NCI-H1417 (cell line): ENCODE measurements around the gene ATAD3B.
"Not testable (repeated sequence)": the region's sequence is repeated elsewhere in the genome, so short reads cannot be mapped to it uniquely, and the experiment has no call there.

Source experiments
- DNase-seq, 3 experiments: peaks; one replicate each; lab custom pipeline; 2025; lab: John Stamatoyannopoulos, UW

The ATAD3B gene

GRCh38 chr1:1533176-1533893 lies 61.8 kb downstream of the ATAD3B start:
- DNase-seq = not testable (repeated sequence)

DNA sequence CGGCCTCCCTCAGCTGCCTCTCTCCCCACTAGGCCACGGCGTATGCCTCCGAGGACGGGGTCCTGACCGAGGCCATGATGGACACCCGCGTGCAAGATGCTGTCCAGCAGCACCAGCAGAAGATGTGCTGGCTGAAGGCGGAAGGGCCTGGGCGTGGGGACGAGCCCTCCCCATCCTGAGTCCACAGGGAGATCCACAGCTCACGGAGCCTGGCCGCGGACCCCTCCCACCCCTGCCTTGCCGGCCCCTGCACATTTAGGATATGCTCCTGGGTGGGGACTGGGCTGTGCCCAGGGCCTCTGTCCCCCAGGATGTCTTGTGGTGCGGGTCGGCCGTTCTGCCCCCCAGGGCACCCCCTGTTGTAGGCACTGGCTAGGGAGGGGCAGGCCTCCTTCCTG lies 62.3 kb downstream of the ATAD3B start:
- DNase-seq = not testable (repeated sequence)

- DNase-seq = no peak
These were observed 63.0 kb downstream of the ATAD3B start for GRCh38 chr1:1534401-1535154.

- DNase-seq = no peak
These were observed 63.8 kb downstream of the ATAD3B start for GRCh38 chr1:1535201-1536018.

DNA sequence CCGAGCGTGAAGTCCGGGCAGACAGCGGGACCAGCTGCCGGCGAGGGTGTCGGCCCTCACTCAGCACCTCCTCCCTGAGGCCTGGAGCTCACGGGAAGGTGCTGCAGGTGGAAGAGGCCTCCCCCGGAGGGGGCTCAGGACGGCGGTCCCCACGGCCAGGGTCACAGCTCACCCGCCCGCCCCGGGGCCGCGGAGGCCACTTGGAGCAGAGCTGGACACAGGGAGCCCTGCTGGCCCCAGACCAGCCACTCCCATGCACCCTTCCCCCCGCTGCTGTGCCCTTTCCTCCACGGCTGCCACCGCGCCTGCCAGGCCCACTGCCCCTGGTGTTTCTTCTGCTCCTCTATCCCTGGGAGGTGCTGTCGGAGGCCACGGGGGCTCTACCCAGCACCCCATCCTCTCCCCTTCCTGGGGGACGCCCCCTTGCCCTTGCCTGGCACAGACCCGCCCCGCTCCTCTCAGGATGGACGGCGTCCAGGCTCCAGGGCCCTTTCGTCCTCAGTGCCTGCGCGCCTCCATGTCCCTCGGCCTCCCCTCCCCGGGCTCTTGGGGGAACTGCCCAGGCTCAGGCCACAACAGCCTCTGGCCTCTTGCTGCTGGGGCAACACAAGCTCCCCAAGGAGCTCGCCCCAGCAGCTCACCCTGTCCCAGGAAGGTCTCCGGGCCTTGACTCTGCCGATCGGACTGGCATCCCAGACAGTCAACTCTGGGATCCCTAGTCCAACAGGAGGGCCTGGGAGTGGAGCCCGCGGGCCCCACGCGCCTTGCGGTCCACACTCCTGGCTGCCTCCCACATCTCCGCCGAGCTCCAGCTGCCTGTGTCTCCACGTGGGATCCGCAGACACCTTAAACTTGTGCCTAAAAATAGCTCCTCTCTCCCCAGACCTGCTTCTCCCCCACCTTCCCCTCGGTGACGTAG lies 64.7 kb downstream of the ATAD3B start:
- DNase-seq = no peak

DNA sequence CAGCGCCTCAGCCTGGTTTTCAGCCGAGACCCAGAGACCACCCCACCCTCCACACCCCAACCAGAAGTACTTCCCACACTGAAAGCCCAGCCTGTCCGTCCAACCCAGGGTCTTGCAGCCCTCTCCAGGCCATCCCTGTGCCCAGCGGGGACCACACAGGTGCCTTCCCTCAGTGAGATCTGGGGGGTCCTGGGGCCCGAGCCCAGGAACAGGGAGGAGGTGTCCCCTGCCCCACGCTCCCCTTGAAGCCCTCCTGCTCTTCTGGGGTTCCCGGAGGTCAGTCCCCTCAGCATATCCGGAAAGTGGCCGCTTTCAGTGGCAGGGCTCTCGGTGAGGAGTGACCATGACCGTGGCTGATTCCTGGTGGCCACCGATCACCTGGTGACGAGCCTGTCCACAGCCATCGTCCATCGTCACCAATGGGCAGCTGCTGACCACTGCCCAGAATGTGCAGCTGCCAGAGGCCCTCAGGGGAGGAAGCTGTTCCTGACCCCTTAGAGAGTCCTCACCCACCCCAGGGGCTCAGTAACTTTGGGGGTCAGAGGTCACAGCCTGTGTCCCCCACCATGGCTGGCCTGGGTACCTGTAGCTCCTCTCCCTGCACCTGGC lies 65.5 kb downstream of the ATAD3B start:
- no peak for DNase-seq

- no peak for DNase-seq
These were observed 66.2 kb downstream of the ATAD3B start for GRCh38 chr1:1537626-1538250.

DNA sequence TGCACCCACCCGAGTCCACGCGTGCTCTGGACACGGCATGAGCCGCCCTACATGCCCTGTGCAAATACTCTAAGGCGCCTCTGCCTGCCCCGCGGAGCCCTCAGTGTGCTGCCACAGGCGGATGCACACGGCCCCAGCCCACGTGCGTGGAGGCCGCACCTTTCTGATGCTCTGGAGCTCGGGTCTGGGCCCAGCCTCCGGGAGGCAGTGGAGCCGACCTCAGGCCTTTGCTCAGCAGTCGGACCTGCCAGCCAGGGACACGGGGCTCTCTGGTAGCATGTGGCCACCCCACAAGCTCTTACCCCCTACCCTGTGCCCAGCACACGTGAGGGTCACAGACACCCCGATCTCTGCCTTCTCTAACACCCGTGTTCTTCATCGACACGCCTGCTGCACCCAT lies 66.8 kb downstream of the ATAD3B start:
- DNase-seq = no peak

GRCh38 chr1:1538989-1539309 lies 67.4 kb downstream of the ATAD3B start:
- DNase-seq = no peak

GRCh38 chr1:1539310-1540089 lies 67.9 kb downstream of the ATAD3B start:
- DNase-seq = no peak

DNA sequence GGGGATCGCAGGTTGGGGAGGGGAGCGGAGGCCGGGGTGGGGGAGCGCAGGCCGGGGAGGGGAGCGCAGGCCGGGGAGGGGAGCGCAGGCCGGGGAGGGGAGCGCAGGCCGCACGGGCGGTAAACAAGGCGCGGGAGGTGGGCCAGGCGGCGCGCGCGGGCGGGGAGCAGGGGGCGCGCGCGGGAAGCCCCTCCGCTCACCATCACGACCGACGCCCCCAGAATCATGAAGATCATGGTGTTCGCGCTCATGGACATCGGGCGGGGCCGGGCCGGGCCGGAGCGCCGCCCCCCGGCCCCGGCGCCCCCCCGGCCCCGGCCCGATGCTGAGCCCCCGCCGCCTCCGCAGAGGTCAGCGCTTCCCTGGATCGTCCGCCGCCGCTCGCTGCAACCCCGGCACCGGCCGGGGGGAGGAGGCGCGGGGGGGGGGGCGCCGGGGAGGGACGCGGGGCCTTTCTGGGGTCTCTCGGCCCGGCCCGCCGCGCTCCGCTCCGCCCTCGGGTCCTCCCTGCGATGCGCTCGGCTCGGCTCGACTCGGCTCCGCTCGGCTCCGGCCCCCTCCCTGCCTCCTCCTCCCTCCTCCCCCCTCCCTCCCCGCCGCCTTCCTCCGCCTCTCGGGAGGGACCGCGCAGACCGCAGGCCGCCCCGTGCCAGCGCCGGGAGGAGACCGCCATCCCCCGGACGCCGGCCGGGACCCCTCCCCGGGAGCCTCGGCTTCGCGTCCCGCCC lies 68.7 kb downstream of the ATAD3B start, which contains the start of gene TMEM240:
Gene TMEM240, minus strand, starts transcription at position 535 of the 728 bp plus-strand sequence. Its CDS starts 278 bp downstream, at position 257.
- DNase-seq = peak in 1 of 3 experiments; percentile 8

GRCh38 chr1:1540818-1541628 lies 69.5 kb downstream of the ATAD3B start:
- no peak for DNase-seq

DNA sequence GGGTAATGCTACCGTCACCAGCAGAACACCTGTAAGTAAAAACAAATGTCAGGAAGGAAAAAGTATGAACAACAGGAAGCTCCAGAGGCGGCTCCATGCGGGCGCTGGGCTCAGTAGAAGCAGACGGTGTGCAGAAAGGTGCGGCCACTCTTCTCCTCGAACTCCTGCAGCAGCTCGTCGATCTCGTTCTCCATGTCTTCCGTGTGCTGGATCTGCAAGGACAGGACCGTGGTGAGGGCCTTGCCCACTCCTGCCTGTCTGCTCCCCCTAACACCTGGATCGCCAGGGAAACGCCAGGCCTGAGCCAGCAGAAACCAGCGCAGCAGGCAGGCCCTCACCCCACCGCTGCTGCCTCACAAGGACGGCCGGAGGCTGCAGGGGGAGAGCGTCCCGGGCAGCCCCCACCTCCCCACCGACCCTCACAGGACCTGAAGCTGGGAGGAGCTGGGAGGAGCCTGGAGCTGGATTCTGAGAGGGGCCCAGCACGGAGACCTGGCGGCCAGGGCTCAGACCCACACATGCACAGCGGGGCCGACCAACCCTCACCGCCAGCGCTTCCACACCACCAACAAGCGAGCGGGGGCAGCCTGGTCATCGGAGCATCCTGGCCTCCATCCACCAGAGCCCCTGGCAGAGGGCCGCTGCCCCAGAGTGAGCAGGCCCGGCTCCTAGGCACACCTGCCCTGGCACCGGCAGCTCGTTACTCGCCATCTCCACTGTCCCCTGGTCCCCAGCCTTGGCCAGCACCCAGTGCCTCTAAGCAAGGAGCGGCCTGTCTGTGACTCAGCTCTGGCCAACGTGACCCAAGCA lies 70.6 kb downstream of the ATAD3B start:
- no peak for DNase-seq

DNA sequence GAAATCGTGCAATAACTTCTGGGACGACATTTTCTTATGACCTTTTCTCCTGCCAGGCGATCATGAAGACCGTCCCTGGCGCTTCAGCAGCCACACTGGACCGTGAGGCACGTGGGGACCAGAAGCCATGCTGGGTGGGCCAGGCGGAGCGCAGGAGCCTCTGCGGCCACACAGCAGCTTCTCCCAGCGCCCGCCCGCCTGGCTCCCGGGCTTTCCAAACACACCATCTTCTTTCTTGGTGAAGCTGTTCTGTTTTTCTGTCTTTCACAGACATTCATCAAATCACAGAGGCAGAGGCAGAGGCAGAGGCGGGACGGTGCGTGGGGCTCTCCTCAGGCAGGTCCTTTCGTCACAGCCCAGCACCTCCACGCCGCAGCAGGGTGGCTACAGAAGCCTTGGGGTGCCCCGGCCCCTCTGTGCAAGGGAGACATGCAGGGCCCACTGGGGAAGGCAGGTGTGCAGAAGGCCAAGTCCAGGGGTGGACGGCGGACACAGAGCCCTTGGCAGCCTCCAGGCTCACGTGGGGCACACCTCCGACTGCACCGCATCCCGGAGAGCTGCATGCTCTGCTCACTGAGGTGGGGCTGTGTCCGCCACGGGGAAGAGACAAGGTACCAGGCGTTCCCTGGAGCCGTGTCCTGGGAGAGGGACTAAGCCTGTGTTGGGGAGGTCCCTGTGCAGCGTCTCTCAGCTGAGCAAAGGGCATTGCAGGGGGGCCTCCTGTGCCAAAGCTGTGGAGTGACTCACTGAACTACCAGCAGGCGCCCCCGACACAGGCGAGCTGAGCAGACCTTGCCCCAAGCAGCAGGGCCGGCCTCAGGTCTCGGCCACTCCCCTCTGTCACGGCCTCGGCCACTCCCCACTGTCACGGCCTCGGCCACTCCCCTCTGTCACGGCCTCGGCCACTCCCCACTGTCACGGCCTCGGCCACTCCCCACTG lies 71.5 kb downstream of the ATAD3B start:
- no peak for DNase-seq

GRCh38 chr1:1543706-1544099 lies 72.1 kb downstream of the ATAD3B start:
- DNase-seq = no peak

- DNase-seq = no peak
These were observed 73.0 kb downstream of the ATAD3B start for GRCh38 chr1:1544544-1544943.
